HepG2 (cell line): Measurements from ENCODE around the gene PCSK2. TPM values are rescaled to one million over a fixed set of nuclear protein-coding genes. Genes with fewer than 3 reads are reported as not detected.
A peak's percentile ranks its signal among the peaks of the same experiment; 100 is the strongest.

Experiments used
- ATAC-seq: fragments of 200-7000 bp; cut with Tn5 transposase; 3 replicates; pipeline ENCODE4 v1.9.1; 2020; ENCODE audit warnings: mild to moderate bottlenecking, moderate library complexity
- BruUV-seq: library from RNA; stranded (reverse); fragments of 400-500 nt; replicated peaks from 2 replicates; lab custom pipeline; 2021; lab: Mats Ljungman, UMichigan
- CTCF ChIA-PET: fragments of 300-600 bp; formaldehyde crosslinking; extraction: SDS; loops from one replicate; lab custom pipeline; 2021; ENCODE audit warnings: low total read pairs, inconsistent platforms, low intra/inter-chr PET ratio; lab: Yijun Ruan, JAX
- POLR2A ChIA-PET: fragments of 350-600 bp; sonication (Branson Sonifier 250); formaldehyde crosslinking; loops from one replicate; lab custom pipeline; 2020; ENCODE audit warnings: antibody characterized with exemption, inconsistent platforms; lab: Yijun Ruan, JAX
- DNase-seq: peaks from one replicate; pipeline ENCODE4 v3.0.0-alpha.2; 2015; ENCODE audit warnings: low spot score
- FAIRE-seq: peaks from 3 replicates; lab custom pipeline; 2011; peaks lifted over from hg19 to GRCh38; lab: Jason Lieb, UNC
- H2AFZ ChIP-seq: one replicate; pipeline ENCODE4 v1.6.1; 2011; ENCODE audit warnings: low read length, inconsistent platforms
- H3K27ac ChIP-seq: fragments of 300-600 bp; 3 replicates; pipeline ENCODE4 v1.8.0; 2011; ENCODE audit warnings: mixed run types, mild to moderate bottlenecking, mixed read lengths, low read length, inconsistent platforms; ENCODE audit not compliant: insufficient read depth; ENCODE audit errors: extremely low read length
- H3K27me3 ChIP-seq, 2 experiments: fragments of 200-600 bp in 1 of 2; 2 replicates in 1 of 2; 3 replicates in 1 of 2; pipeline versions ENCODE4 v1.6.0 to v1.8.0; 2011; ENCODE audit warnings: low read length in 2 of 2, mild to moderate bottlenecking in 2 of 2, moderate library complexity in 2 of 2, inconsistent platforms in 1 of 2; ENCODE audit not compliant: insufficient read depth in 2 of 2, control insufficient read depth in 1 of 2
- H3K36me3 ChIP-seq, 2 experiments: fragments of 200-600 bp in 1 of 2; replicated peaks in 1 of 2; 2 replicates in 1 of 2; 3 replicates in 1 of 2; pipeline versions ENCODE4 v1.5.1 to v1.8.0; 2011; ENCODE audit warnings: low read length in 2 of 2, inconsistent platforms in 1 of 2; ENCODE audit not compliant: insufficient read depth in 2 of 2, control insufficient read depth in 1 of 2
- H3K4me1 ChIP-seq: 2 replicates; pipeline ENCODE4 v1.5.1; 2012; ENCODE audit warnings: low read length, inconsistent platforms; ENCODE audit not compliant: insufficient read depth
- H3K4me2 ChIP-seq: 2 replicates; pipeline ENCODE4 v1.6.0; 2011; ENCODE audit warnings: low read depth, low read length, inconsistent platforms
- H3K4me3 ChIP-seq, 3 experiments: fragments of 200-600 bp in 1 of 3; sonication (generic), shearing (Covaris generic) in 1 of 3; replicated peaks in 1 of 3; 2 replicates each; pipeline ENCODE4 v1.5.1; 2011 to 2016; ENCODE audit warnings: low read length in 3 of 3, inconsistent platforms in 2 of 3, low read depth in 2 of 3, mild to moderate bottlenecking in 2 of 3, control low read depth in 1 of 3, mixed read lengths in 1 of 3; ENCODE audit not compliant: insufficient read depth in 1 of 3
- H3K79me2 ChIP-seq: one replicate; pipeline ENCODE4 v1.6.1; 2011; ENCODE audit warnings: low read length, inconsistent platforms; ENCODE audit not compliant: insufficient read depth
- H3K9ac ChIP-seq: 2 replicates; pipeline ENCODE4 v1.6.0; 2011; ENCODE audit warnings: mild to moderate bottlenecking, low read depth, low read length, inconsistent platforms; ENCODE audit not compliant: insufficient read depth
- H3K9me3 ChIP-seq: 2 replicates; pipeline ENCODE4 v1.5.1; 2012; ENCODE audit warnings: mild to moderate bottlenecking, low read length
- H4K20me1 ChIP-seq: 2 replicates; pipeline ENCODE4 v1.6.0; 2011; ENCODE audit warnings: inconsistent platforms, mild to moderate bottlenecking, low read length, moderate library complexity; ENCODE audit not compliant: insufficient read depth
- AKNA ChIP-seq: sonication (generic); formaldehyde crosslinking; IDR thresholded peaks from 2 replicates; pipeline ENCODE4 v1.4.0; 2020; ENCODE audit warnings: missing genetic modification reagents, borderline replicate concordance
- PRDM15 ChIP-seq: sonication (generic); formaldehyde crosslinking; IDR thresholded peaks from 2 replicates; pipeline ENCODE4 v1.4.0; 2020; ENCODE audit warnings: missing genetic modification reagents
- WGBS: methylation state at CpG from one replicate; pipeline ENCODE4 v1.1.6; 2017; ENCODE audit warnings: low lambda C conversion rate; 5-methylcytosine and 5-hydroxymethylcytosine counted together
- in situ Hi-C: cut with HindIII; loops from 2 replicates; pipeline ENCODE4 v1.10.0; 2017; ENCODE audit warnings: low pct_unique_long_range_greater_than_20kb; ENCODE audit not compliant: extremely low pct_ligation_motif_present
- intact Hi-C: fragments of 100-400 bp; cut with micrococcal nuclease; formaldehyde crosslinking; loops from one replicate; pipeline ENCODE4 v1.10.0; 2022; ENCODE audit not compliant: unreplicated experiment
- polyA plus RNA-seq, 8 experiments: library from polyadenylated mRNA; depleted of rRNA in 3 of 8; stranded (reverse) in 7 of 8; unstranded in 1 of 8; fragments of >200 nt; fragmentation: Illumina TruSeq in 4 of 8; extraction: Trizol in 4 of 8; gene quantifications; 2 replicates each; pipeline versions ENCODE4 v1.2.1 to v1.2.3, GENCODE V29; 2011 to 2016; ENCODE audit warnings: low read depth in 4 of 8, missing spikeins in 1 of 8, mixed read lengths in 1 of 8; ENCODE audit not compliant: insufficient read depth in 1 of 8
- total RNA-seq, 5 experiments: library from RNA; depleted of rRNA; stranded (reverse); fragments of >200 nt; fragmentation: Illumina TruSeq; extraction: Trizol; gene quantifications; 2 replicates each; pipeline ENCODE4 v1.2.3, GENCODE V29; 2016; ENCODE audit warnings: low read depth in 1 of 5

PCSK2 gene
- total and polyA plus RNA-seq, 2 of the 13 experiments (the other 11 are each of a cell fraction or from before 2014, with no cell fraction given): not detected

GRCh38 chr20:17519606-17520285 is 292.9 kb downstream of the PCSK2 start:
- no peak for FAIRE-seq
- intact Hi-C loops: no loop called here
- Histone ChIP-seq H3K27ac (no peak overlapping the region), H3K27me3 (peaks cover 6 to 39% of the 10 kb centered on the region in 2 experiments; a peak in 4 of 5 replicates), H3K9ac (no peak overlapping the region), H4K20me1 (no peaks in the 10 kb centered on the region), H3K4me2 (no peak overlapping the region), H3K4me1 (peaks cover 8% of the 10 kb centered on the region; the same call in 1 of the 2 replicates), H3K36me3 (no peaks in the 10 kb centered on the region), H3K9me3 (no peaks in the 10 kb centered on the region), H2AFZ (no peak overlapping the region), H3K4me3 (no peak overlapping the region), H3K79me2 (no peaks in the 10 kb centered on the region)
- no peak for ATAC-seq
- ChIA-PET CTCF (no interaction called here), POLR2A (interaction anchor here (1.0 kb wide), 1 partner anchor 15 kb away, joined by 3 read pairs; no protein-coding TSS in a partner anchor)
- DNase-seq: no peak
- no TSS peak for BruUV-seq
- in situ Hi-C loops: loop anchor here (25.0 kb wide), 1 partner anchor 768 kb away; the partner anchor contains the start of gene ZNF133
- TF ChIP-seq AKNA (CRISPR knock-in tag) (no peak), PRDM15 (CRISPR knock-in tag) (peak; percentile 85)
- 27% methylated on average over 7 of the region's 7 CpGs for WGBS
